ENCODE results near the gene SH3BGRL3. TPM values are rescaled to one million over a fixed set of nuclear protein-coding genes. Genes with fewer than 3 reads are reported as not detected.

SH3BGRL3 gene
- total and polyA plus RNA-seq, 3 experiments from 2014 or later, result 447 to 1,786 (median 472) TPM

- Mint-ChIP-seq H3K27ac (peak overlapping the region; percentile 92 to 99 (median 98)), H3K27me3 (no peaks in the 10 kb centered on the region), H3K9me3 (no peaks in the 10 kb centered on the region), H3K4me1 (peaks cover 92 to 100% (median 99%) of the 10 kb centered on the region in 3 donors), H3K4me3 (peak overlapping the region; percentile 32 to 85 (median 77)), H3K36me3 (peaks cover 0 to 24% (median 2%) of the 10 kb centered on the region in 3 donors)
- Histone ChIP-seq H3K27me3 (ENCODE audit: insufficient read depth, low read length, poor library complexity, severe bottlenecking) (no peaks in the 10 kb centered on the region), H3K36me3 (ENCODE audit: insufficient read depth, low read length) (no peaks in the 10 kb centered on the region), H3K27ac (ENCODE audit: low read depth, low read length) (peak overlapping the region; percentile 60), H3K4me3 (ENCODE audit: low read length) (peak overlapping the region; percentile 49), H3K4me1 (ENCODE audit: insufficient read depth, low read length) (peaks cover 100% of the 10 kb centered on the region), H3K9me3 (ENCODE audit: low read length) (no peaks in the 10 kb centered on the region)
- CTCF ChIA-PET, result interaction anchor here (1.4 to 21.9 kb wide), 11 partner anchors 10 to 130 kb away, joined by 3 to 840 read pairs (median 27); partner anchors contain the start of genes CD52, CEP85 and UBXN11
- POLR2A ChIA-PET, result interaction anchor here (0.9 to 10.6 kb wide), 5 partner anchors 8 to 91 kb away, joined by 3 to 287 read pairs (median 27); partner anchors contain the start of genes CD52, SH3BGRL3 and UBXN11
- DNase-seq, result peak; percentile 61 to 88 (median 82)
These were observed 7.3 kb downstream of the SH3BGRL3 start for GRCh38 chr1:26287033-26287711.

GRCh38 chr1:26287811-26288210 lies 7.9 kb downstream of the SH3BGRL3 start:
- Mint-ChIP-seq H3K4me1 (peaks cover 87 to 99% (median 94%) of the 10 kb centered on the region in 3 donors), H3K27ac (peak overlapping the region; percentile 92 to 99 (median 98)), H3K4me3 (peak overlapping the region; percentile 32 to 85 (median 77)), H3K9me3 (no peaks in the 10 kb centered on the region), H3K27me3 (no peaks in the 10 kb centered on the region), H3K36me3 (peaks cover 0 to 17% (median 2%) of the 10 kb centered on the region in 3 donors)
- Histone ChIP-seq H3K36me3 (ENCODE audit: insufficient read depth, low read length) (no peaks in the 10 kb centered on the region), H3K9me3 (ENCODE audit: low read length) (no peaks in the 10 kb centered on the region), H3K4me1 (ENCODE audit: insufficient read depth, low read length) (peaks cover 97% of the 10 kb centered on the region), H3K27me3 (ENCODE audit: insufficient read depth, low read length, poor library complexity, severe bottlenecking) (no peaks in the 10 kb centered on the region), H3K4me3 (ENCODE audit: low read length) (peak overlapping the region; percentile 26), H3K27ac (ENCODE audit: low read depth, low read length) (peak overlapping the region; percentile 60)
- no peak for DNase-seq
- ChIA-PET POLR2A (interaction anchor here (0.9 to 10.6 kb wide), 6 partner anchors 9 to 91 kb away, joined by 3 to 287 read pairs (median 18); partner anchors contain the start of genes CD52, SH3BGRL3 and UBXN11), CTCF (interaction anchor here (1.4 to 21.9 kb wide), 13 partner anchors 8 to 129 kb away, joined by 3 to 840 read pairs (median 12); partner anchors contain the start of genes CD52, CEP85, SH3BGRL3 and UBXN11)

GRCh38 chr1:26288311-26288941 lies 8.5 kb downstream of the SH3BGRL3 start:
- H3K9me3 ChIP-seq (ENCODE audit: low read length), result no peaks in the 10 kb centered on the region
- Mint-ChIP-seq H3K36me3 (peaks cover 0 to 11% (median 2%) of the 10 kb centered on the region in 3 donors), H3K27ac (peak overlapping the region; percentile 92 to 99 (median 98)), H3K4me3 (peak overlapping the region; percentile 43 to 85 (median 77)), H3K4me1 (peaks cover 83 to 97% (median 87%) of the 10 kb centered on the region in 3 donors), H3K9me3 (no peaks in the 10 kb centered on the region), H3K27me3 (no peaks in the 10 kb centered on the region)
- DNase-seq, result peak in 2 of 5 donors; percentile 30 to 73
- CTCF ChIA-PET, result interaction anchor here (0.9 to 21.9 kb wide), 18 partner anchors 9 to 129 kb away, joined by 3 to 840 read pairs (median 7); partner anchors contain the start of genes CD52, CEP85, SH3BGRL3 and UBXN11
- peak overlapping the region; percentile 60 for H3K27ac ChIP-seq (ENCODE audit: low read depth, low read length)
- no peaks in the 10 kb centered on the region for H3K36me3 ChIP-seq (ENCODE audit: insufficient read depth, low read length)
- POLR2A ChIA-PET, result interaction anchor here (0.6 to 10.6 kb wide), 14 partner anchors 9 to 136 kb away, joined by 3 to 287 read pairs (median 4); partner anchors contain the start of genes CD52, SH3BGRL3 and UBXN11
- peak overlapping the region; percentile 23 for H3K4me3 ChIP-seq (ENCODE audit: low read length)
- H3K4me1 ChIP-seq (ENCODE audit: insufficient read depth, low read length), result peaks cover 95% of the 10 kb centered on the region
- H3K27me3 ChIP-seq (ENCODE audit: insufficient read depth, low read length, poor library complexity, severe bottlenecking), result no peaks in the 10 kb centered on the region

GRCh38 chr1:26289158-26290059 lies 9.5 kb downstream of the SH3BGRL3 start:
- peak overlapping the region; percentile 43 to 85 (median 75) for H3K4me3 Mint-ChIP-seq
- H3K4me1 ChIP-seq (ENCODE audit: insufficient read depth, low read length), result peaks cover 85% of the 10 kb centered on the region
- ChIA-PET POLR2A (interaction anchor here (0.6 to 10.6 kb wide), 11 partner anchors 8 to 89 kb away, joined by 3 to 287 read pairs (median 4); partner anchors contain the start of genes CD52, SH3BGRL3 and UBXN11), CTCF (interaction anchor here (0.9 to 21.9 kb wide), 17 partner anchors 8 to 128 kb away, joined by 3 to 840 read pairs (median 7); partner anchors contain the start of genes CD52, CEP85, SH3BGRL3 and UBXN11)
- H3K27ac Mint-ChIP-seq, result peak overlapping the region; percentile 92 to 99 (median 98)
- H3K27ac ChIP-seq (ENCODE audit: low read depth, low read length), result peak overlapping the region; percentile 55
- H3K9me3 Mint-ChIP-seq, result no peaks in the 10 kb centered on the region
- no peaks in the 10 kb centered on the region for H3K36me3 ChIP-seq (ENCODE audit: insufficient read depth, low read length)
- H3K36me3 Mint-ChIP-seq, result peaks cover 0 to 4% (median 0%) of the 10 kb centered on the region in 3 donors
- no peaks in the 10 kb centered on the region for H3K9me3 ChIP-seq (ENCODE audit: low read length)
- H3K4me1 Mint-ChIP-seq, result peaks cover 74 to 87% (median 78%) of the 10 kb centered on the region in 3 donors
- H3K27me3 ChIP-seq (ENCODE audit: insufficient read depth, low read length, poor library complexity, severe bottlenecking), result no peaks in the 10 kb centered on the region
- peak in 2 of 5 donors; percentile 43 to 65 for DNase-seq
- no peaks in the 10 kb centered on the region for H3K27me3 Mint-ChIP-seq
- H3K4me3 ChIP-seq (ENCODE audit: low read length), result peak overlapping the region; percentile 47

GRCh38 chr1:26290122-26290881 lies 10.4 kb downstream of the SH3BGRL3 start:
- H3K4me3 Mint-ChIP-seq, result peak overlapping the region; percentile 43 to 85 (median 74)
- H3K36me3 Mint-ChIP-seq, result peaks cover 0 to 1% (median 0%) of the 10 kb centered on the region in 3 donors
- H3K27me3 Mint-ChIP-seq, result no peaks in the 10 kb centered on the region
- peak in 2 of 5 donors; percentile 46 to 62 for DNase-seq
- H3K4me1 ChIP-seq (ENCODE audit: insufficient read depth, low read length), result peaks cover 76% of the 10 kb centered on the region
- H3K36me3 ChIP-seq (ENCODE audit: insufficient read depth, low read length), result no peaks in the 10 kb centered on the region
- no peaks in the 10 kb centered on the region for H3K9me3 Mint-ChIP-seq
- CTCF ChIA-PET, result interaction anchor here (0.8 to 21.9 kb wide), 6 partner anchors 9 to 127 kb away, joined by 3 to 840 read pairs (median 20); partner anchors contain the start of genes CD52 and UBXN11
- peak overlapping the region; percentile 92 to 99 (median 98) for H3K27ac Mint-ChIP-seq
- H3K9me3 ChIP-seq (ENCODE audit: low read length), result no peaks in the 10 kb centered on the region
- H3K4me1 Mint-ChIP-seq, result peaks cover 68 to 83% (median 76%) of the 10 kb centered on the region in 3 donors
- peak overlapping the region; percentile 47 for H3K4me3 ChIP-seq (ENCODE audit: low read length)
- H3K27me3 ChIP-seq (ENCODE audit: insufficient read depth, low read length, poor library complexity, severe bottlenecking), result no peaks in the 10 kb centered on the region
- POLR2A ChIA-PET, result interaction anchor here (0.6 to 10.6 kb wide), 4 partner anchors 11 to 29 kb away, joined by 6 to 287 read pairs (median 28); partner anchors contain the start of genes CD52, SH3BGRL3 and UBXN11
- H3K27ac ChIP-seq (ENCODE audit: low read depth, low read length), result peak overlapping the region; percentile 55

- no peak overlapping the region for H3K4me3 ChIP-seq (ENCODE audit: low read length)
- no peaks in the 10 kb centered on the region for H3K27me3 ChIP-seq (ENCODE audit: insufficient read depth, low read length, poor library complexity, severe bottlenecking)
- no peaks in the 10 kb centered on the region for H3K9me3 ChIP-seq (ENCODE audit: low read length)
- H3K9me3 Mint-ChIP-seq, result no peaks in the 10 kb centered on the region
- peaks cover 0 to 2% of the 10 kb centered on the region in 2 donors for H3K27me3 Mint-ChIP-seq
- no peak for DNase-seq
- H3K27ac ChIP-seq (ENCODE audit: low read depth, low read length), result peak overlapping the region; percentile 55
- H3K27ac Mint-ChIP-seq, result peak overlapping the region; percentile 24 to 99 (median 96)
- H3K36me3 Mint-ChIP-seq, result peaks cover 0 to 1% (median 0%) of the 10 kb centered on the region in 3 donors
- ChIA-PET POLR2A (interaction anchor here (3.4 to 10.6 kb wide), 3 partner anchors 12 to 28 kb away, joined by 27 to 287 read pairs (median 28); partner anchors contain the start of genes CD52, SH3BGRL3 and UBXN11), CTCF (interaction anchor here (1.9 to 21.9 kb wide), 4 partner anchors 10 to 73 kb away, joined by 5 to 840 read pairs (median 56); partner anchors contain the start of genes CD52 and UBXN11)
- H3K4me3 Mint-ChIP-seq, result peak overlapping the region in 5 of 7 donors; percentile 17 to 85 (median 68)
- H3K36me3 ChIP-seq (ENCODE audit: insufficient read depth, low read length), result no peaks in the 10 kb centered on the region
- H3K4me1 Mint-ChIP-seq, result peaks cover 68 to 81% (median 74%) of the 10 kb centered on the region in 3 donors
- peaks cover 71% of the 10 kb centered on the region for H3K4me1 ChIP-seq (ENCODE audit: insufficient read depth, low read length)
These were observed 11.0 kb downstream of the SH3BGRL3 start for GRCh38 chr1:26290882-26291261.
